ENCODE measurements around the gene NDUFAF8.

NDUFAF8 gene

DNA sequence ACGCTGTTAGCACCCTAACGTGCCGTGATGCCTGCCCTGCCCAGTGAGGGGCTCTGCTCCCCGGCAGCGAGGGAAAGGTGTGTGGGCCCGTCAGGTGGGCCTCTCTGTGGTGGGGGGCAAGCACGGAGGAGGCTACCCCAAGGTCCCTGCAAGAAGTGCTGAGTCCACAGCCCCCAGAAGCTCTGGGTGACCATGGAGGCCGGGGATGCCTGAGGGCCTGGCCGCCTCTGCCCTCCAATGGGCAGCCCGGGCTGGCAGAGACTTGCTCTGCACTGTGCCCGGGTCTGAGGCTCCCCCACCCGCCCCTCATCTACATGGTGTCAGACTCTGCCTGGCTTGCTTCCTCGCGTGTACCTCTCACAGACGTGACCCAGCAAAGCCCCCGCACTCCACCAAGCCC lies 43.8 kb downstream of the NDUFAF8 start:
- Histone ChIP-seq H3K4me2 (no peak overlapping the region), H3K9ac (no peak overlapping the region), H3K79me2 (ENCODE audit: insufficient read depth, low read depth) (no peaks in the 10 kb centered on the region), H4K20me1 (ENCODE audit: insufficient read depth) (no peaks in the 10 kb centered on the region), H3K4me3 (IDR thresholded peaks at IDR 0.05; ENCODE audit: insufficient read depth, low read depth, low read length) (no peak overlapping the region), H3K36me3 (ENCODE audit: insufficient read depth) (no peaks in the 10 kb centered on the region), H3K4me1 (ENCODE audit: low read depth, poor library complexity, severe bottlenecking) (no peaks in the 10 kb centered on the region), H3K27ac (no peak overlapping the region), H3K27me3 (ENCODE audit: insufficient read depth, low read depth) (no peaks in the 10 kb centered on the region), H2AFZ (ENCODE audit: low read depth) (no peak overlapping the region)
- no peak for TF ChIP-seq CTCF (conservative IDR thresholded peaks at IDR 0.05; ENCODE audit: low read depth, low read length)

GRCh38 chr17:81285179-81285878 lies 46.2 kb downstream of the NDUFAF8 start:
- Histone ChIP-seq H3K36me3 (ENCODE audit: insufficient read depth) (no peaks in the 10 kb centered on the region), H3K4me2 (no peak overlapping the region), H2AFZ (ENCODE audit: low read depth) (no peak overlapping the region), H3K27ac (no peak overlapping the region), H3K4me1 (ENCODE audit: low read depth, poor library complexity, severe bottlenecking) (no peaks in the 10 kb centered on the region), H3K27me3 (ENCODE audit: insufficient read depth, low read depth) (no peaks in the 10 kb centered on the region), H3K79me2 (ENCODE audit: insufficient read depth, low read depth) (peaks cover 12% of the 10 kb centered on the region; the same call in 1 of the 2 replicates), H4K20me1 (ENCODE audit: insufficient read depth) (no peaks in the 10 kb centered on the region), H3K4me3 (IDR thresholded peaks at IDR 0.05; ENCODE audit: insufficient read depth, low read depth, low read length) (no peak overlapping the region), H3K9ac (no peak overlapping the region)
- TF ChIP-seq CTCF (conservative IDR thresholded peaks at IDR 0.05; ENCODE audit: low read depth, low read length): no peak

DNA sequence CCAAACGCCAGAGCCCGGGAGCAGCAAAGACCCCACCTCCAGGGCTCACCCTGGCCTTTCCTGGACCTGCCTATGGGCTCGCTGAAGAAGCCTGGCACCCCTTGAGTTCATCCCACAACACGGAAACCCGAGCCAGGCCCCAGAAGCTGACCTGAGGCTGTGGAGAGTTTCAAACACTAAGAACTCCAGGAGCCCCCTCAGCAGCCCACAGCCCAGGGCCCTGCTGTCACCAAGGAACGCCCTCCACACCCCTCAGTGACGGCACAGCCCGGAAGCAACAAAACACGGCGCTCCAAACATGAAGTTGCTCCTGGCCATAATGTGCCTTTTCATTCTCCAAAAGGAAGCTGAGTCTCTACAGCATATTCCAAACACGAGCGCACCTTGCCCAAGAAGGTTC lies 46.8 kb downstream of the NDUFAF8 start:
- Histone ChIP-seq H3K79me2 (ENCODE audit: insufficient read depth, low read depth) (peaks cover 15% of the 10 kb centered on the region; the same call in 1 of the 2 replicates), H3K27me3 (ENCODE audit: insufficient read depth, low read depth) (no peaks in the 10 kb centered on the region), H3K4me3 (IDR thresholded peaks at IDR 0.05; ENCODE audit: insufficient read depth, low read depth, low read length) (no peak overlapping the region), H3K4me1 (ENCODE audit: low read depth, poor library complexity, severe bottlenecking) (no peaks in the 10 kb centered on the region), H3K27ac (no peak overlapping the region), H3K9ac (no peak overlapping the region), H2AFZ (ENCODE audit: low read depth) (no peak overlapping the region), H3K36me3 (ENCODE audit: insufficient read depth) (no peaks in the 10 kb centered on the region), H4K20me1 (ENCODE audit: insufficient read depth) (no peaks in the 10 kb centered on the region), H3K4me2 (no peak overlapping the region)
- no peak for TF ChIP-seq CTCF (conservative IDR thresholded peaks at IDR 0.05; ENCODE audit: low read depth, low read length)

DNA sequence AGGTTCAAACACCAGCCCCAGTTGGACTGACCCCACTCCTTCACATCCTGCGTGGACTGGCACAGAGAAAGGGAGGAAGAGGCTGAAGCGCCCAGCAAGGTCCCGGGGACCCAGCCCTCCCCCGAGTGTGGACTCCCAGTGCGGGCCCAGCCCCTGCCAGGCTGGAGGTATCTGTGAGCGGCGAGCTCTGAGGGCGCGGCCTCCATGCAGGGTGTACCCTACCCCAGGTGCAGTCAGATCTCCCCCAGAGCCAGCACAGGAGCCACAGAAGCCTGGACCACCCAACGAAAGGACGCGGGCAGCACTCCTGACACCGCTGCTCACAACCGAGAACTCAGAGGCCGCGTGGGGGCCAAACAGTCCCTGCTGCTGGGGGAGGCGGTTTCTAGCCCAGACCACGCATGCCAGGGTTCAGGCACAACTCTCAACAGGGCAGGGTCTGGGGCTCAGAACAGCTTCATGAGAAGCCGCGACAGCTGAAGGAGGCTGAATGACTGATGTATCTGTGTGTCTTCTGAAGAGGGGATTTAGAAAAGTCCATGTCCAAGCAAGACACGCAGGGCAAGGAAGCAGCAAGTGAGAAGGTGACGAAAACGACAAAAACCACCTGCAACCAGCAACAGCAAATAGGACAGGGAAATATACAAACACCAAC lies 47.5 kb downstream of the NDUFAF8 start:
- no peaks in the 10 kb centered on the region for H4K20me1 ChIP-seq (ENCODE audit: insufficient read depth)
- no peak for TF ChIP-seq CTCF (conservative IDR thresholded peaks at IDR 0.05; ENCODE audit: low read depth, low read length)
- no peak overlapping the region for H3K9ac ChIP-seq
- H2AFZ ChIP-seq (ENCODE audit: low read depth): no peak overlapping the region
- H3K27ac ChIP-seq: no peak overlapping the region
- no peaks in the 10 kb centered on the region for H3K27me3 ChIP-seq (ENCODE audit: insufficient read depth, low read depth)
- H3K4me1 ChIP-seq (ENCODE audit: low read depth, poor library complexity, severe bottlenecking): no peaks in the 10 kb centered on the region
- no peak overlapping the region for H3K4me3 ChIP-seq (IDR thresholded peaks at IDR 0.05; ENCODE audit: insufficient read depth, low read depth, low read length)
- H3K36me3 ChIP-seq (ENCODE audit: insufficient read depth): no peaks in the 10 kb centered on the region
- peaks cover 19% of the 10 kb centered on the region; the same call in 1 of the 2 replicates for H3K79me2 ChIP-seq (ENCODE audit: insufficient read depth, low read depth)
- no peak overlapping the region for H3K4me2 ChIP-seq

Data from KMS-11 (cell line).